ENCODE data around the gene ZYX.

ZYX gene, protein sequence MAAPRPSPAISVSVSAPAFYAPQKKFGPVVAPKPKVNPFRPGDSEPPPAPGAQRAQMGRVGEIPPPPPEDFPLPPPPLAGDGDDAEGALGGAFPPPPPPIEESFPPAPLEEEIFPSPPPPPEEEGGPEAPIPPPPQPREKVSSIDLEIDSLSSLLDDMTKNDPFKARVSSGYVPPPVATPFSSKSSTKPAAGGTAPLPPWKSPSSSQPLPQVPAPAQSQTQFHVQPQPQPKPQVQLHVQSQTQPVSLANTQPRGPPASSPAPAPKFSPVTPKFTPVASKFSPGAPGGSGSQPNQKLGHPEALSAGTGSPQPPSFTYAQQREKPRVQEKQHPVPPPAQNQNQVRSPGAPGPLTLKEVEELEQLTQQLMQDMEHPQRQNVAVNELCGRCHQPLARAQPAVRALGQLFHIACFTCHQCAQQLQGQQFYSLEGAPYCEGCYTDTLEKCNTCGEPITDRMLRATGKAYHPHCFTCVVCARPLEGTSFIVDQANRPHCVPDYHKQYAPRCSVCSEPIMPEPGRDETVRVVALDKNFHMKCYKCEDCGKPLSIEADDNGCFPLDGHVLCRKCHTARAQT

DNA sequence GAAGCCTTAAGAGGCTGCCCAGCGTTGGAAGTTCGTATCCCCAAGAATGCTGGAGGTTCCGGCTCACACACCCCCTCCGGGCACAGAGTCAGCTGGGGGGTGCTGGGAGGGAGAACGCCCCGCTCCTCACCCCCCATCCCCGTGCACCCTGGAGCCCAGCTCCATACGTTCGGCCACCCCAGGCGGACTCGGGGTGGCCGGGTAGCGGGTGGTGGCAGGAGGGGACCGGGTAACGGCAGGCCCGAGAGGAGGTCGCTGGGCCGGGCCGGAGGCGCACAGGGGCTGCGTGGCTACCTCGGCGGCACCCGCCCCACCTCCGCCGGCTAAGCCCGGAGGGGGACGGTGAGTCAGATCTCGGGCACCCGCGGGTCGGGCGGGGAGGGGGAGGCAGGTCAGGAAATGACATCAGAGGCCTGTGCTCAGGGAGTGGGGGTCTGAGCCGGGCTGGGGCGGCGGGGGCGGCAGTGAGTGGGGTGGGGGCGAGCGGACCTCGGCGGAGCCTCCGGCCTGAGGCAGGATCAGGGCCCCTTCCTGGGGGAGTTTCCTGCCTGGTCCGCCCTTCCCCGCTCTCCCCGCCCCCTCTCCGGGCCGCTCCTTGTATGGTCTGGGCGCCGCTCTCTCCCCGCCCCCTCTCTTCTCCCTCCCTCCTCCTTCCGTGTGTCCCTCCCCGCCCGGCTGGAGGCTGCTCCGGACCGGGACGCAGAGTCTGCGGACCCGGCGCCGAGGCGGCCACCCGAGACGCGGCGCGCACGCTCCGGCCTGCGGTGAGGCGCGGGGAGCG, at the start of gene ZYX:
ZYX (plus strand) TSS at position 700 of the 781 bp plus-strand sequence. CDS start 227 bp downstream, outside the sequence.
- DNase-seq, result peak; percentile 89

DNA sequence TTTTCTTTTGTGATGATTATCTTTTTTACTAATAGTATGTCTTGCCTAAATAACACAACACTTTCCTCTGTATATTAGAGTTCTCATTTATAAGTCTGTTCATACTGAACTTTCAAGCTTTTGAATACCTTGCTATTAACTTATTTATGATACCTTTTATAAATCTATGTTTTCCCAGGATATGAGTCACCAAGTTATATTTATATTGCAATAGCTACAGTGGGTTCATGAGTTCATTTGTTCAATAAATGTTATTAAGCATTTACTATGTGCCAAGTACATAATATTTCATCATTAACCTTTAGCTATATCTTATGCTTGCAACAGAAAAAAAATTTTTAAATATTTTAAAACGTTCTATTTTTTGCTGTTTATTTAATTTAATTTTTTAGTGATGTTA, 46.9 kb upstream of the ZYX start:
- no peak for DNase-seq

DNA sequence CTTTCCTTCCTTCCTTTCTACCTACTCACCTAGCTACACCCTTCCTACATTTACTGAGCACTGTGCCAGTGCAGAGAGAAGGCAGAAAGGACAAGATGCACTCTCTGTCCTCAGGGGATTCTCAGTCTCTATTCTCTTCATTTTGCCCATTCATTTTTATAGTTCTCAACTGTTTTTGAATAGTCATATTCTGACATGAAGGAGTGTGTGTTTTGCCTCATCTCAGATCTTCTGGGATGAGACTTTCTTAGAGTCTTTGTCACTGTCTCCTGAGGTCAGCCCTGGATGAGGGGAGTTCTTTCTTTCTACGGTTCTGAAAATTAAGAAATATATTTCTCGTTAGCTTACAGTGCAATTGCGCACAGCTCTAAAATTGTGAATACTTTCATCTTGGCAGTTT, 43.9 kb upstream of the ZYX start:
- DNase-seq, result no peak

DNA sequence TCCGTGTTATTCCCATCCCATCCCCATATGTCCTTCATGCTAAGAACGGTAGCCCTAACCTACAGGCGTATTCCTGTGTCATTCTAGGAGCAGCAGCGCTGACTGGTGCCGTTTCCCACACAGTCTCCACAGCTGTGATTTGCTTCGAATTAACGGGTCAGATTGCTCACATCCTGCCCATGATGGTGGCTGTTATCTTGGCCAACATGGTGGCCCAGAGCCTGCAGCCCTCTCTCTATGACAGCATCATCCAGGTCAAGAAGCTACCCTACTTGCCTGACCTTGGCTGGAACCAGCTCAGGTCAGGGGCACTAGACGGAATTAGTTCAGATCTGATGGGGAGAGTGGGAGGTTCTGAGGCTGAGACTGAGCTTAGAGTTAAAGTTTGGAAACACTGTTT, 39.3 kb upstream of the ZYX start:
- no peak for DNase-seq

DNA sequence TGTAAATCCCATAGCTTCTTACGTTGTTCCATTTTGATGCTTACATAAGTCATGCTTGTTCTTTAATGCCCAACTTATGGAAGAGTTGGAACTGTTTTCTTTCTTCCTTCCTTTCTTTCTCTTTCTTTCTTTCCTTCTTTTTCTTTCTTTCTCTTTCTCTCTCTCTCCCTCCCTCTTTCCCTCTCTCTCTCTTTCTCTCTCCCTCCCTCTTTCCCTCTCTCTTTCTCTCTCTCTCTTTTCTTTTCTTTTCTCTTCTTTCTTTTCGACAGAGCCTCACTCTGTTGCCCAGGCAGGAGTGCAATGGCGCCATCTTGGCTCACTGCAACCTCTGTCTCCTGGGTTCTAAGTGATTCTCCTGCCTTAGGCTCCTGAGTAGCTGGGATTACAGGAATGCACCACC, 37.5 kb upstream of the ZYX start:
- DNase-seq, result no peak

DNA sequence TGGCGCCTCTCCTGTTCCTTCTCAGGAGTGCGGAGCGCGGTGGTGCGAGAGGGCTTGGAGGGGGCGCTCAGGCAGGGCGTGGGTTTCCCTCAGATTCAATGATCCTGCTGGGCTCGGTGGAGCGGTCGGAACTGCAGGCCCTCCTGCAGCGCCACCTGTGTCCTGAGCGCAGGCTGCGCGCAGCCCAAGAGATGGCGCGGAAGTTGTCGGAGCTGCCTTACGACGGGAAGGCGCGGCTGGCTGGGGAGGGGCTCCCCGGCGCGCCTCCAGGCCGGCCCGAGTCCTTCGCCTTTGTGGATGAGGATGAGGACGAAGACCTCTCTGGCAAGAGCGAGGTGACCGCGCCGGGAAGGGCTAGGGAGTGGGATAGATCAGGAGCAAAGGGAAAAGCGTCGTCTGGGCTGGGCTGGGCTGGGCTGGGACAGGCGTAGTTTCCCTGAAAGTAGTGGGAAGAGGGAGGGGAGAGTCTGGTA, 35.7 kb upstream of the ZYX start:
- DNase-seq, result peak; percentile 84

DNA sequence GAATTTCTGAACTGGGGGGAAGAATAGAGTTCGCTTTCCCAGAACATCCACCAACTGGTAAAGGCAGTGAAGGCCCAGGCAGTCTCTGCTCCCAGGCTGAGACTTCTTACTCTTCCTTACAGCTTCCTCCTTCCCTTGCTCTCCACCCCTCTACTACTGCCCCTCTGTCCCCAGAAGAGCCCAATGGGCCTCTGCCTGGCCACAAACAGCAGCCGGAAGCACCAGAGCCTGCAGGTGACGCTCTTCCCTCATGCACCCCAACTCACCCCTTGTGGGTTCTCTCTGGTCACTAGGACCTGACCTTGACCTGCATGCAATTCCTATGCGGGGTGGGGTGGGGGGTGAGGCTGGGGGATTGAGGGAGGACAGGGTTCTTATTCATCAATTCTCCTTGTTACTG, 35.1 kb upstream of the ZYX start:
- no peak for DNase-seq

DNA sequence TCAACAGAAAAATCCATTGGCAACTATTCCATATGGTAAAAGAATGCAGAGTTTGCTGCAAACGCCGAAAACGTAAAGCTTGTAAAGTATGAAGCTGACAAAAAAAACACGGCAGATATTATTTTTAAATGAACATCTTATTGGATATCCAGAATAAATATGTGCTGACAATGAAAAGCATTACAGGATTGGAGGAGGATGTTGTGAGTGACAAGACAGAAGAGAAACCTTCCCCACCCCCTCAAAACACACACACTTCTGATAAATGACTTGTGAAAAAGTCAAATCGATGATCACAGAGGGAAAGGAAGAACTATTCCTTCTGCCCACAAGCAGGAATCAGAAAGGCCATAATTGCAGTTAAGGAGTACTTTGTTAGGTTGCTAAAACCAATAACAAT, 33.2 kb upstream of the ZYX start:
- no peak for DNase-seq

DNA sequence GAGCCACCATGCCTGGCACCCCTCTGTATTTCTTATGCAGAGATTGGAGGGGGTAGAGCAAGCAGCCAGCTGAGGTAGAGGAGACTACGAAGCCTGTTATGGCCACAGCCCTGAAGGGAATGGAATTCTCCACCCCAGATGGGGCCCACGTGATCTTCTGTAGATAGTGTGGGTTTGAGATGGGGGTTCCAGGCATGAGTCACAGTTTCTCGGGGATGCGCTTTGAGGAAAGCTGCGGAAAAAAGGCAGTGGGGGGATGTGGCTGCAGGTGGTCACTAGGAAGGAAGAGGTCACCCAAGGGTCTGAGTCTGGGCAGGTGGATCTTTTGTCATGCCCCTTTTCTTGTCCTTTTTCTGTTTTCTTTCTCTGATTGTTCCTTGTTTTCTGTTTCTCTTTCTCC, 30.1 kb upstream of the ZYX start:
- no peak for DNase-seq

DNA sequence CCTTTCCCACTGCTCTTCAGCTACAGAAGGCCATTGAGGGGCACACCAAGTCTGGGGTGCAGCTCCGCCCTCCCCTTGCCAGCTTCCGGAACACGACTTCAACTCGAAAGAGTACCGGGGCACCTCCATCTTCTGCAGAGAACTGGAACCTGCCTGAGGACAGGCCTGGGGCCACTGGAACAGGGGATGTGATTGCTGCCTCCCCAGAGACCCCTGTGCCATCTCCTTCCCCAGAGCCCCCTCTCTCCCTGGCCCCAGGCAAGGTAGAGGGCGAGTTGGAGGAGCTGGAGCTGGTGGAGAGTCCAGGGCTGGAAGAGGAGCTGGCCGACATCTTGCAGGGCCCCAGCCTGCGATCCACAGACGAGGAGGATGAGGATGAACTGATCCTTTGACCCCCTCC, 29.6 kb upstream of the ZYX start:
- no peak for DNase-seq

DNA sequence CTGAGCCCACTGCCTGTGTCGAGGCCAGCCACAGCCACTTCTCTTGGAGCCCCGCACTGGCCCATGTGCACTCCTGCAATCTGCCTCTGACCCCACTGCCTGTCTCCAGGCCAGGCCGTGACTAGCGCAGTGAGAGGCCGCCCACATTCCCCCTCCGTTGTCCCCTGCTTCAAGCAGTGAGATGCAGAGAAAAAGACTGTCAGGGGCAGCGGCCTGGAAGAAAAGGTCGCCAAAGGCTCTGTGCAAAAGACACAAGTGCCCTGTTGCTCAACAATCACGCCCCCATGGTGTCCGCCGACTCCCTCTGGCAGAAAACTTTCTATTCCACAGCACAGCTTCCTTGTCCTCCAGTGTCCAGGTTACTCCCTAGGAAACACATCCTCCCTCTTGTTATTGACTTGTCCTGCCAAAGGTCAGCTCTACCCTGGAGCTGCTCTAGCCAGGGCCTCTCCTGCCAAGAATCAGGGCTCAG, 28.6 kb upstream of the ZYX start:
- DNase-seq, result no peak

DNA sequence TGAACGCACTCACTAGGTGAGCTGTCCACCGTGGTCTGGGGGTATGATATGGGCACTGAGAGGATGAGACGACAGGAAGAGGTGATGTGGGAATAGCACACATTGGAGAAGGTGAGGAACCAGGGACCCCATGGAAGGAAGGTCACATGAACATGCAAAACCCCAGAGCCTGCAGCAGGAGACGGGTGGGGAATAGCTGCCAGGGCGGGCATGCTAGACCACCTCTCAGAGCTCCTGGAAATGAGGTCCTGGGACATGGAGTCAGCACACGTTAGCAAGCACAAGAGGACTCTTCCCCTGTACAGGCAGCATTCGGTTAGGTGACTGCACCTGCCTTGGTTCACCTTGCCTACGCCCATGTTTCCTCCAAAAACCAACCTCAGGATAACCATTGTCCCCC, 26.8 kb upstream of the ZYX start:
- DNase-seq, result no peak

DNA sequence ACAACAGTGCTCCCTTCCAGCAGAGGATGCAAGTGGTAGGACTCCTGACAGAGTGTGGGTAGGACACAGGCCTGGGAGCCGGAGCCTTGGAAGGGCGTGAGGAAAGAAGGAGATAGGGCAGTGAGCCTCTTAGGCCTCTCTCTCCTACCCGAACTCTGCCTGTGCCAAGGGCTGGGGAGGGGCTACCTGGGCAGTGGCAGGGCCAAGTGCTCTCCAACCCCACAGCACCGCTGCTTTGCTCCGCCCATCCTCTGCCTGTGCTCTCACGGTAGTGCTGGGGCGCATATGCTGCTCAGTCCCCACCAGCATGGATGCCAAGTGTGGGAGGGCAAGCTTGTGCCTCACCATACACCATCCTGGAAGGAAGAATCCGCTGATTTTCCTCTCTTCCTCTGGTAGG, 26.2 kb upstream of the ZYX start:
- DNase-seq, result no peak

DNA sequence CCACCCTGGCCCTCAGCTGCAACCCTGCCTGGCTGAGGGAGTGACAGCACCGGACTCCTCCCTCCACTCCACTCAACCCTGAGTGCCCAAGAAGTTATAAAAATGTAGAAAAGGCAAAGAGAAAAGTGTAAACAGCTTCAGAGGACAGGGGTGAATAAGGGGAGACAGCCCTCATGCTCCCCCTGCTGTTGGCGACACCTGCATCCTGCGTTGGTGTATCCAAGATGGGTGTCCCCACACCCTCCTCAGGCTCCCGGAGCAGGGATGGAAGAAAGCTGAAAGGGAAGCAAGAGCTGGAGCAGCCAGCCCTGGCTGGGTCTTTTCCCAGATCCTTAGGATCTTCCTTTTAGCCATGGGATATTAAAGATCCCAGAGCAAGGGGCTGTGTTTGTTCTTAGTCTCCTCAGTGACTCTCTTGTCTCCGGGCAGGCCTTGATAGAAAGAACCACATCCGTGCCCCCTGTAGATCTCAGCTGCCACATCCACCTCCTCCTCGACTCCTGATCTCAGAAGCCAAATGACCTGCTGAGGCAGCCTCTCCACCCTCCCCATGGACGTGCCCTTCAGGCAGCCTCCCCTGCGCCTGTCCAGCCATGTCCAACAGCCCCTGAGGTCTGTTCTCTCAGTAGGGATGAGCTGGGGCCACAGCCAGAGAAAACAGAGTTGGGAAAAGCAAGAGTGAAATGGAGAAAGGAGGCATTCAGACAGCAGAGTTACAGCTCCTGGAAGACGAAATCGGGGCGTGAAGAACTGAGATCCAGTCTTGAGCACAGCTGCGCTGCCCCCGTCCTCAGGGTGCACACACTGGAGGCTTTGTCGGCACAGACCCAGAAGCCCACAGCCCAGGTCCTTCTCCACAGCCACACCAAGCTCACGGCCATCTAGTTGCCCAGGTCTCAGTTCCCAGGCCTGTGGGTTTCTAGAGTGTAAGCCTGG, 25.4 kb upstream of the ZYX start:
- DNase-seq, result no peak

DNA sequence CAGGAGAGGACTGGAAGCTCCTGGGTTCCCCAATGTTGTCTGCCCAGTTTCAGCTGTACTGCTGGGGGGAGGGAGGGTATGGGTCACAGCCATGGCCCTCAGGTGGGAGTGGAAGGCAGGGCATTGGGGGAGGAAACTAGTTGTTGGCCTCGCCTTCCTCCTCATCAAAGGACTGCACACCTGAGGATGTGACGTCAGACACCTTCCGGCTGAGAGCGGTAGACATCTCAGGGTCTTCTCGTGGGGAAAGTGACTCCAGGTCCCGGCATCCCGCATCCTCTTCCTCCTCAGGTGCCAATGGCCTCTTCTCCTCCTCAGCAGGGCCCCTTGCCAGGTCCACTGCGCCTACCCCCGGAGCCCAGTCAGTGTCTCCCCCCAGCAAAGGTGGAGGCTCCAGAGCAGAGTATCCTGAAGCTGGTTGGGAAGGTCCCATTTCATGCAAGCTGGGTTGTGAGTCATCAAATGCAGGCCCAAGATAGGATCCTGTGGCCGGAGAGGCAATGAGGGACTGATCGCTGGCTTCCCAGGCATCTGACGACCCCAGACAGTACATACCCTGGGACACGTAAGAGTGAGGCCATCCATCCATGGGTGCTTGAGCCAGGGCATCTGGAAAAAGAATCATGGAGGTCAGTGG, 24.6 kb upstream of the ZYX start:
- DNase-seq, result no peak

DNA sequence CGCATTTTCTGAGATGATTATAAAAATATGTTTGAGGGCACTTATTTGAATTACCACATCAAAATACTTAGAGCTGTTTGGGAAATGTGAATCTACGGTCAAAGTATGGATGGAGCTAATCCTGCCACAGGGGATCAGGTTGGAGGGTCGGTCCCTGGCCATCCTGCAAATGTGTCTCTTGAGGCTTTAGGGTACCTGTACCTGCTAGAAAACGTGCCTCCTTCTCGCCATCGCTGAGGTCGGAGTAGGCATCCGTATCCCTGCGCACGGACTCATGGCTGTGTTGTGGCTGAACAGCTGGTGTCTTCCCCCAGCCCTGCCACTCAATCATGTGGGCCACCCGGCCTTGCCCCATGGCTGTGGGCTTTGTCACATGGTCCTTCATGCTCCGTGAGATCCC, 22.5 kb upstream of the ZYX start:
- no peak for DNase-seq

DNA sequence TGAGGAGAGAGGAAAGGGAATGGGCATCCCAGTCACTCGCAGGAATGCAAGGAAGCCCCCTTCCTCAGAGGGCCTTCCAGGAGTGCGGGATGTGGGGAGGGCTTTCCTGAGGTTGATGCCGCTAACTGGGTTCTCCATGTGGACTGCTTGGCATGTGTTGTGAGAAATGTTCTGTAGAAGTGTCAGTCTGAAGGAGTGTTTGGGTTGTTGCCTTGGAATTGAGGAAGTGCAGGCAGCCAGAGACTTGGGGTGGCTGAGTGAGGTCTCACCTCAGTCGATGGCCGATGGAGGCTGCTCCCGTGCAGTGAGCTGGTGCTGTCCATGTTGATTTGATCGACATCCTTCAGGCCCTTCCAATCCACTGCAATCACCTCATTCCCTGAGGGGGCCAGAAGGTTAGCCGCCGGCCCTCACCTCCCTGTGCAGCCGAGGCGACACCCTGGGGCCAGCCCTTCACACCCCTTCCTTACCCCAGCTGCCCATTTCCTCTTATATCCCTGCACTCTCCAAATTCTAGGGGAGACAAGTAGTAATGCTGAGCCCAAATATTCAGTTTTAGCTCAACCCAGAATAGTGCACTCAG, 21.3 kb upstream of the ZYX start:
- DNase-seq, result no peak

DNA sequence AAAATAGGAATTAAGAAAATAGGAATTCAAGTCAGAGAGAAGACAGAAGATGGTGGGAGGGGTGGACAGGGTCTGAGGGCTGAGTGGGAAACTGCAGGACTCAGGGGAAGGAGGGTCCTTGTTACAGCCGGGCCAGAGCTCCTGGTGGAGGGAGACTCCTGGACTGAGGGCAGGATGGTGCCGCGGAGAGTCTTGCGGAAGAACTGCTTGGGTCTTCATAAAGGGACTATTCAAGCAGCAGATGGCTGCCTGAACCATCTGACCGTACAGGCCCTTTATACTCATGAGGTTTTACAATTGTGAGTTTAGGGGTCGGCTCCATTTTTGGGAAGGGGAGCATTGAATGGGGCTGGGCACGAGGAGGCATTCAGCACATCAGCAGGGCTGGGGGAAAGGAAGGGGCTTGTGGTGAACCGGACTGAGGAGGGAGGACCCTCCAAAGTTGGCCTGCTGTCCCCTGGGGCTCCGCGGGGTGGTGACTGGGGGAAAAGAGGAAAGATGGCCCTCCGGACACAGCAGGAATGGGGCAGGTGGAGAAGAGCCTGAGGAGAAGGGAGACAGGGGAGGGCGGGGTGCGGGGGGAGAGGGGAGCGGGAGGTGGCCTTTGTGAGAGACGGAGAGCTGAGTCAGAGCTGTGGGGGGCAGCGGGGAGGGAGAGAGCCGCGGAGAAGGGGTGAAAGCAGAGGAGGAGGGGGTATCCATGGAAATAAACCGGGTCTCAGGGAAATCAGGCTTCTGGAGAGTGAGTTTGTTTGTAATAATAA, 20.2 kb upstream of the ZYX start:
- no peak for DNase-seq

DNA sequence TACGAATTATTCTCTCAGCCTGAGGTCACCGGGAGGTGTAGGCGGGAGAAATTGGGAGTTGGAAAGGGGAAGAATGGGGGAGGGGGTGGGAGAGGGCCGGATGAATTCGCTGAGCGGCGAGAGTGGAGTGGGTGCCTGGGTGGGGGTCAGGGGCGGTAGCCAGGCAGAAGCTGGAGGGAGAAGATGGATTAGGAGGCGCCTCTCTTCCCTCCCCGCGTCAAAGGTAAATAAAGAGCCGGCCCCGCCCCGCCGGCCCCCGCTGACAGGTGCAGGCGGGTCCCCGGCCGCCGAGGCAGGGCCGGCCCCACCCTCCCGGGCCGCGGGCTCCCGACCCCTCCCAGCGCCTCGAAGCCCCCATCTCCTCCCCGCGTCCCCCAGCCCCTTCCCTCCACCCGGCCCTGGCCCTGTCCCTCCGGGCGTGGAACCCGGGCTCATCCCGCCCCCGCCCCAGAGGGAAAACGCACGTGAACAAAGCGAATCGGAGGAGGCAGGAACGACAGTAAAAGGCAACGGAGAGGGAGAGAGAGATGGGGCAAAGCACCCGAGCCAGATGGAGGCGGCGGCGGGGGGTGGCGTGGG, 19.5 kb upstream of the ZYX start:
- DNase-seq, result no peak
